Memory B cell (primary cell): ENCODE results near the gene FGF23.
"Not testable (repeated sequence)": the region's sequence is repeated elsewhere in the genome, so short reads cannot be mapped to it uniquely, and the experiment has no call there.

ENCODE experiments used
- ATAC-seq: fragments of 150-1000 bp; cut with Tn5 transposase; 2 replicates; pipeline ENCODE4 v1.10.0; 2021; ENCODE audit warnings: low read depth, mild to moderate bottlenecking, moderate library complexity
- DNase-seq, 2 donors: peaks; one replicate each; pipeline ENCODE4 v3.0.0; 2022; ENCODE audit warnings: low spot score in 2 of 2
- H3K27ac Mint-ChIP-seq: one replicate; pipeline ENCODE4 v1.8.0; 2022; ENCODE audit warnings: mild to moderate bottlenecking, moderate library complexity, mixed read lengths
- H3K27me3 Mint-ChIP-seq: one replicate; pipeline ENCODE4 v1.8.0; 2022; ENCODE audit warnings: mixed read lengths
- H3K36me3 Mint-ChIP-seq: one replicate; pipeline ENCODE4 v1.8.0; 2022; ENCODE audit warnings: mild to moderate bottlenecking, mixed read lengths
- H3K4me1 Mint-ChIP-seq: one replicate; pipeline ENCODE4 v1.8.0; 2022; ENCODE audit warnings: mixed read lengths
- H3K4me3 Mint-ChIP-seq: one replicate; pipeline ENCODE4 v1.8.0; 2022; ENCODE audit warnings: mild to moderate bottlenecking, moderate library complexity, mixed read lengths
- H3K9me3 Mint-ChIP-seq: one replicate; pipeline ENCODE4 v1.8.0; 2022; ENCODE audit warnings: mixed read lengths

Gene FGF23

GRCh38 chr12:4379405-4379804, at the start of gene FGF23:
FGF23 (minus strand) TSS chr12:4379712; CDS start chr12:4379582, 130 bp downstream.
- H3K4me3 Mint-ChIP-seq: no peak within 1 kb of the TSS
- H3K36me3 Mint-ChIP-seq: no peaks in the 10 kb centered on the region
- no peaks in the 10 kb centered on the region for H3K4me1 Mint-ChIP-seq
- no peak for ATAC-seq
- H3K27me3 Mint-ChIP-seq: peaks cover 10% of the 10 kb centered on the region
- no peaks in the 10 kb centered on the region for H3K9me3 Mint-ChIP-seq
- no peak within 1 kb of the TSS for H3K27ac Mint-ChIP-seq
- DNase-seq: no peak

GRCh38 chr12:4424422-4424821, 44.9 kb upstream of the FGF23 start:
- H3K4me1 Mint-ChIP-seq: peaks cover 2% of the 10 kb centered on the region
- no peak for DNase-seq
- H3K27me3 Mint-ChIP-seq: peaks cover 8% of the 10 kb centered on the region
- H3K9me3 Mint-ChIP-seq: no peaks in the 10 kb centered on the region
- H3K36me3 Mint-ChIP-seq: no peaks in the 10 kb centered on the region
- ATAC-seq: no peak
- H3K4me3 Mint-ChIP-seq: no peak overlapping the region
- H3K27ac Mint-ChIP-seq: no peak overlapping the region

GRCh38 chr12:4423528-4424195, 44.1 kb upstream of the FGF23 start:
- no peak for ATAC-seq
- no peak for DNase-seq
- no peak overlapping the region for H3K27ac Mint-ChIP-seq

GRCh38 chr12:4422985-4423384, 43.5 kb upstream of the FGF23 start:
- Mint-ChIP-seq H3K36me3 (no peaks in the 10 kb centered on the region), H3K4me1 (peaks cover 2% of the 10 kb centered on the region), H3K4me3 (no peak overlapping the region), H3K27me3 (peaks cover 9% of the 10 kb centered on the region), H3K27ac (no peak overlapping the region), H3K9me3 (no peaks in the 10 kb centered on the region)
- no peak for ATAC-seq
- no peak for DNase-seq

More at GRCh38 chr12:4423528-4424195, 44.1 kb upstream of the FGF23 start:
- no peaks in the 10 kb centered on the region for H3K36me3 Mint-ChIP-seq
- H3K27me3 Mint-ChIP-seq: peaks cover 10% of the 10 kb centered on the region
- no peak overlapping the region for H3K4me3 Mint-ChIP-seq
- H3K9me3 Mint-ChIP-seq: no peaks in the 10 kb centered on the region
- H3K4me1 Mint-ChIP-seq: peaks cover 2% of the 10 kb centered on the region

GRCh38 chr12:4421590-4422031, 42.1 kb upstream of the FGF23 start:
- ATAC-seq: no peak
- H3K4me3 Mint-ChIP-seq: no peak overlapping the region
- no peaks in the 10 kb centered on the region for H3K36me3 Mint-ChIP-seq
- H3K9me3 Mint-ChIP-seq: no peaks in the 10 kb centered on the region
- DNase-seq: peak; percentile 23 to 36
- peaks cover 11% of the 10 kb centered on the region for H3K27me3 Mint-ChIP-seq
- H3K4me1 Mint-ChIP-seq: peaks cover 2% of the 10 kb centered on the region
- no peak overlapping the region for H3K27ac Mint-ChIP-seq

- H3K27me3 Mint-ChIP-seq: peaks cover 12% of the 10 kb centered on the region
- DNase-seq (no peak), ATAC-seq (no peak)
- no peaks in the 10 kb centered on the region for H3K9me3 Mint-ChIP-seq
- H3K4me3 Mint-ChIP-seq: no peak overlapping the region
- H3K27ac Mint-ChIP-seq: no peak overlapping the region
- H3K36me3 Mint-ChIP-seq: no peaks in the 10 kb centered on the region
- peaks cover 2% of the 10 kb centered on the region for H3K4me1 Mint-ChIP-seq
Measured at GRCh38 chr12:4420138-4420670, 40.7 kb upstream of the FGF23 start.

- Mint-ChIP-seq H3K9me3 (no peaks in the 10 kb centered on the region), H3K36me3 (no peaks in the 10 kb centered on the region), H3K27ac (no peak overlapping the region), H3K27me3 (peaks cover 12% of the 10 kb centered on the region), H3K4me1 (peaks cover 2% of the 10 kb centered on the region), H3K4me3 (no peak overlapping the region)
- DNase-seq (no peak), ATAC-seq (no peak)
Measured at GRCh38 chr12:4418913-4419312, 39.4 kb upstream of the FGF23 start.

- H3K36me3 Mint-ChIP-seq: no peaks in the 10 kb centered on the region
- ATAC-seq: no peak
Measured at GRCh38 chr12:4417936-4418335, 38.4 kb upstream of the FGF23 start.

GRCh38 chr12:4417455-4417854, 37.9 kb upstream of the FGF23 start:
- Mint-ChIP-seq H3K4me1 (peaks cover 2% of the 10 kb centered on the region), H3K4me3 (no peak overlapping the region), H3K27me3 (peaks cover 9% of the 10 kb centered on the region), H3K36me3 (no peaks in the 10 kb centered on the region), H3K9me3 (no peaks in the 10 kb centered on the region), H3K27ac (no peak overlapping the region)
- ATAC-seq: no peak
- DNase-seq: no peak

More at GRCh38 chr12:4417936-4418335, 38.4 kb upstream of the FGF23 start:
- no peaks in the 10 kb centered on the region for H3K9me3 Mint-ChIP-seq
- peaks cover 9% of the 10 kb centered on the region for H3K27me3 Mint-ChIP-seq
- no peak overlapping the region for H3K27ac Mint-ChIP-seq
- no peak for DNase-seq
- H3K4me3 Mint-ChIP-seq: no peak overlapping the region
- peaks cover 2% of the 10 kb centered on the region for H3K4me1 Mint-ChIP-seq

- no peak overlapping the region for H3K4me3 Mint-ChIP-seq
- DNase-seq (no peak), ATAC-seq (no peak)
- no peak overlapping the region for H3K27ac Mint-ChIP-seq
- H3K4me1 Mint-ChIP-seq: no peaks in the 10 kb centered on the region
- peaks cover 7% of the 10 kb centered on the region for H3K27me3 Mint-ChIP-seq
- H3K9me3 Mint-ChIP-seq: no peaks in the 10 kb centered on the region
- H3K36me3 Mint-ChIP-seq: no peaks in the 10 kb centered on the region
Measured at GRCh38 chr12:4416276-4416675, 36.8 kb upstream of the FGF23 start.

- DNase-seq (no peak), ATAC-seq (no peak)
- H3K36me3 Mint-ChIP-seq: no peaks in the 10 kb centered on the region
- no peaks in the 10 kb centered on the region for H3K4me1 Mint-ChIP-seq
- no peaks in the 10 kb centered on the region for H3K9me3 Mint-ChIP-seq
- no peak overlapping the region for H3K4me3 Mint-ChIP-seq
- H3K27ac Mint-ChIP-seq: no peak overlapping the region
- peaks cover 7% of the 10 kb centered on the region for H3K27me3 Mint-ChIP-seq
Measured at GRCh38 chr12:4412465-4412864, 33.0 kb upstream of the FGF23 start.

- Mint-ChIP-seq H3K4me1 (no peaks in the 10 kb centered on the region), H3K36me3 (no peaks in the 10 kb centered on the region), H3K9me3 (no peaks in the 10 kb centered on the region), H3K4me3 (no peak overlapping the region), H3K27ac (no peak overlapping the region), H3K27me3 (peaks cover 6% of the 10 kb centered on the region)
- DNase-seq: no peak
- ATAC-seq: no peak
Measured at GRCh38 chr12:4412056-4412455, 32.5 kb upstream of the FGF23 start.

- ATAC-seq (no peak), DNase-seq (no peak)
- Mint-ChIP-seq H3K4me3 (no peak overlapping the region), H3K4me1 (no peaks in the 10 kb centered on the region), H3K9me3 (peaks cover 2% of the 10 kb centered on the region), H3K27me3 (peaks cover 6% of the 10 kb centered on the region), H3K27ac (no peak overlapping the region), H3K36me3 (no peaks in the 10 kb centered on the region)
Measured at GRCh38 chr12:4407136-4407535, 27.6 kb upstream of the FGF23 start.

- ATAC-seq, H3K4me3 Mint-ChIP-seq, H3K27ac Mint-ChIP-seq, H3K27me3 Mint-ChIP-seq, H3K36me3 Mint-ChIP-seq, DNase-seq, H3K9me3 Mint-ChIP-seq, H3K4me1 Mint-ChIP-seq: not testable (repeated sequence)
Measured at GRCh38 chr12:4404877-4405637, 25.5 kb upstream of the FGF23 start.
